Ectodermal cell (in vitro differentiated cells): ENCODE measurements around the gene AUH.

Experiments
- H3K27ac ChIP-seq: 2 replicates; pipeline ENCODE4 v1.7.0; 2013; ENCODE audit warnings: mild to moderate bottlenecking, low read depth, low read length; ENCODE audit not compliant: insufficient read depth, poor library complexity, severe bottlenecking
- H3K27me3 ChIP-seq: 2 replicates; pipeline ENCODE4 v1.7.0; 2013; ENCODE audit warnings: mild to moderate bottlenecking, low read length; ENCODE audit not compliant: insufficient read depth, control insufficient read depth, poor library complexity, severe bottlenecking
- H3K36me3 ChIP-seq: one replicate; pipeline ENCODE4 v1.7.0; 2013; ENCODE audit warnings: low read length; ENCODE audit not compliant: control insufficient read depth, insufficient read depth
- H3K4me1 ChIP-seq: one replicate; pipeline ENCODE4 v1.7.0; 2013; ENCODE audit warnings: low read length; ENCODE audit not compliant: control insufficient read depth, insufficient read depth
- H3K4me3 ChIP-seq: 2 replicates; pipeline ENCODE4 v1.7.0; 2013; ENCODE audit warnings: low read depth, low read length, control low read depth; ENCODE audit not compliant: insufficient read depth
- H3K9me3 ChIP-seq: 2 replicates; pipeline ENCODE4 v1.7.0; 2013; ENCODE audit warnings: mild to moderate bottlenecking, low read length, moderate library complexity; ENCODE audit not compliant: control insufficient read depth
- WGBS, 2 experiments: methylation state at CpG; one replicate each; pipeline ENCODE4 v1.1.7; 2013; ENCODE audit warnings: missing lambda C conversion rate in 2 of 2; 5-methylcytosine and 5-hydroxymethylcytosine counted together

AUH gene

DNA sequence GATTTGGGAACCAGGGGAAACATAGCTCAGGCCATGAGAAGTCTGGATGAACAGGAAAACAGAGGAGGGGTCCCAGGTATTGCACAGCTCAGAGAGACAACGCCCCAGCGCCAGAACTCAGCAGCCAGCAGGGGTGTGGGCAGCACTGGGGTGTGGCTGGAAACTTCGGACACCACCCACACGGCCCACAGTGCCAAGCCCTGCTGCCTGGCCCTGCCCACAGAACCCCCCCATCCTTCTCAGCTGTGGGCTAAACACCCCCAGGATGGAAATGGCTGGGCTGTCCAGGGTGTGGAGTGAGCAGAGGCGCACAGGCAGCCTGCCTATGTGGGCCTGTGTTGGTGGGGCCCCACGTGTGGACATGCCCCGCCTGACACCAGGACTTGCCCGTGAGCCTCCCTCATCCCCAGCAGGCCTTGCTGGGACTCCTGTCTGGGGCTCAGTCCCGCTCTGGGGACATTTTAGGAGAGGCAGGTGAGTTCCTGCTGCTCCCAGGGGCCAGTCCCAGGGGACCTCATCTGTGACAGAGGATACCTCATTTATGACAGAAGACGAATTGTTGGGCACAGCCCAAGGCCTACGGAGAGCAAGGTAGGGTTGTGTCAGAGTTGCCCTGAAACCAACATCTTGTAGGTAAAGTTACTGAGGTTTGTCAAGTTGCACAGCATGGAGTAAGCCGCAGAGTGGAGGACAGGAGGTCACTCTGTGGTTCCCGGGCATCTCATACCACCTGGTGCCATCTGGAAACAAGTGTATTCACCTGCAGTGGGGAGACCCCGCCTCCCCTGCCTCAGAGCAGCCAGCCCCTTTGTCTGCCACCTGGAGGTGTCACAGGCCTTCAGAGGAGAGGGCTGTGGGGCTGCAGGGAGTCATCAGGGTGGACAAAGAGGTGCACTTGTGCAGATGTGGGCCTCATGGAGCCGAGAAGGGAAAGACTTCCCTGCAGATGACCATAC is 183.2 kb downstream of the AUH start:
- Histone ChIP-seq H3K36me3 (no peaks in the 10 kb centered on the region), H3K4me3 (no peak overlapping the region), H3K27ac (no peak overlapping the region), H3K9me3 (no peaks in the 10 kb centered on the region), H3K27me3 (no peaks in the 10 kb centered on the region), H3K4me1 (no peaks in the 10 kb centered on the region)
- WGBS, 2 experiments, result 92 to 94% methylated on average over 15 of the region's 15 CpGs

DNA sequence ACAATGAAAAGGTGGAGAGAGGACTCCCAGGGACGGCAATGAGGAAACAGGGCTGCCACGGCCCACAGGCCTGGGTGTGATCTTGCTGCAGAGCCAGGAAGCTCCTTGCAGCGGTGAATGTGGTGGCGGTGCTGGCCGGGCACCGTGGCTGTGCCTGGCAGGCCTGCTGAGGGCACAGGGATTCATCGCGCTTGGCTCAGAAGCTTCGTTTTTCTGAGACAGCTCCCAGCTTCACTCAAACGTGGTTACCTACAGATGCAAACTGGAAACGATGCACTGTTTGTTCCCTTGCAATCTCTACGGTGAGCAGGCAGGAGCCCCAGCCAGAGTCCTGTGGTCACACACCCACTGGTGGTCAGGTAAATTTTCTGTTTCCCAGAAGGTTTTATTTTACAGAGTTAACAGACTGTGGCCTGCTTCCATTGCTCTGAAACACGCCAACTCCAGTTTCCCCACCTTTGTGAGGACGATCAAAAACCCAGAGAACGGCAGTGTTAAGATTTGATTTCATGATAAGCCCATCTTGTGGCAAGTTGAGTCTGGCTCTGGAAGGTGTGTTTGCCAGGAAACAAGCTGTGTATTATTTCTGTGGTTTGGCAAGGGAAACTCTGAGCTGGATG is 183.9 kb downstream of the AUH start:
- Histone ChIP-seq H3K27me3 (no peaks in the 10 kb centered on the region), H3K4me1 (no peaks in the 10 kb centered on the region), H3K36me3 (no peaks in the 10 kb centered on the region), H3K27ac (no peak overlapping the region), H3K4me3 (no peak overlapping the region), H3K9me3 (no peaks in the 10 kb centered on the region)
- WGBS, 2 experiments, result 93 to 94% methylated on average over 15 of the region's 15 CpGs

DNA sequence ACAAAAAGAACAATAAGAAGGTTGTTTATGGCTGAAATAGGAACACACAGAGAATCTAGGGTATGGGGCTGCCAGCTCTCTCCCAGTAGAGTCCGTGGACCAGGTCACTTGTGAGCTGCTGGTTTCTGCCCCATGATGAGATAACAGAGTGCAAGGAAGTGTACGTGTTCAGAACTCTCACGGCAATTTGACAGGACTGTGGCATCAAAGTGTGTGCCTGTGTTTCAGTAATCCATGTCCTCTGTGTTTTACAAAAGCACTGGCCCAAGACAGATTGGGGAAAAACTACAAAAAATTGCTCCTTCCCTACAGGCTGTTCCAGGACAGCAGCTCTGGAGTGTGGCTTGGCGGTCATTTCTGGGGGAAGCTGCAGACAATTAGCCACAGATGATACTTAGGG is 184.6 kb downstream of the AUH start:
- no peaks in the 10 kb centered on the region for H3K36me3 ChIP-seq
- 94 to 95% methylated on average over 4 of the region's 4 CpGs for WGBS, 2 experiments
- no peaks in the 10 kb centered on the region for H3K27me3 ChIP-seq
- H3K4me1 ChIP-seq, result no peaks in the 10 kb centered on the region
- no peak overlapping the region for H3K27ac ChIP-seq
- no peaks in the 10 kb centered on the region for H3K9me3 ChIP-seq
- H3K4me3 ChIP-seq, result no peak overlapping the region

DNA sequence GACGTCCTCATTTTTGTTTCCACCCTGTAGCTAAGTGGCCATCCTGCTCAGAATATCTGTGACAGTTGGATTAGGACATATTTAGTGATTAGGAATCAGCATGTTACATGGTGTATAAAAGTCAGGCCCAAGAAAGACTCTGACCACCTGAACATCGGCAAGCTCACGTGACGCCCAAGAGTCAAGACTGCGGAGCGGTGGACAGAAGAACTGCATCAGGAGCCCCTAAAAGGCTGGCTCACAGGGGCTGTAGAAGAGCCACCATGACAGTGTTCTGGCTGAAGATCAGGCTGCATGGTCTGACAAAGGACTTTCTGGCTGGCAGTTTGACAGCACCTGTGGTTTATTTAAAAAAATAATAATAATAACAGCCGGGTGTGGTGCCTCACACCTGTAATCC is 185.3 kb downstream of the AUH start:
- WGBS, 2 experiments, result 97% methylated on average over 7 of the region's 7 CpGs
- no peaks in the 10 kb centered on the region for H3K4me1 ChIP-seq
- H3K4me3 ChIP-seq, result no peak overlapping the region
- H3K9me3 ChIP-seq, result no peaks in the 10 kb centered on the region
- no peak overlapping the region for H3K27ac ChIP-seq
- H3K27me3 ChIP-seq, result no peaks in the 10 kb centered on the region
- no peaks in the 10 kb centered on the region for H3K36me3 ChIP-seq

DNA sequence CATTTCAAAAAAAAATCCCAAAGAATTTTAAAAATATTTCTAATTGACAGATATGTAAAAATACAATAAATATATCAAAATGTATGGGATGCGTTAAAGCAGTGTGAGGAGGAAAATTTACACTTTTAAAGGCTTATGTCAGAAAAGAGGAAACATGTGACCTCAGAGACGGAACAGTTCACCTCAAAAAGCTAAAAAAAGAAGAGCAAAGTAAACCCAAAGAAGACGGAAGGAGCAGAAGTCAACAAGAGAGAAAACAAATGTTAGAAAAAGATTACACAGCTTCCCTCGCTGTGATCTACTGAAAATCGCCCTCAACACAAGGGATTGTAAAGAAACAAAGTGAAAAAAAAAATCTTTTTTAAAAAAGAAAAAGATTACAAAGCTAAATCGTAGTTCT is 186.9 kb downstream of the AUH start:
- Histone ChIP-seq H3K36me3 (no peaks in the 10 kb centered on the region), H3K4me3 (no peak overlapping the region), H3K4me1 (no peaks in the 10 kb centered on the region), H3K27ac (no peak overlapping the region), H3K9me3 (no peaks in the 10 kb centered on the region), H3K27me3 (no peaks in the 10 kb centered on the region)
- 88 to 91% methylated on average over 4 to 5 of the region's 6 CpGs for WGBS, 2 experiments

DNA sequence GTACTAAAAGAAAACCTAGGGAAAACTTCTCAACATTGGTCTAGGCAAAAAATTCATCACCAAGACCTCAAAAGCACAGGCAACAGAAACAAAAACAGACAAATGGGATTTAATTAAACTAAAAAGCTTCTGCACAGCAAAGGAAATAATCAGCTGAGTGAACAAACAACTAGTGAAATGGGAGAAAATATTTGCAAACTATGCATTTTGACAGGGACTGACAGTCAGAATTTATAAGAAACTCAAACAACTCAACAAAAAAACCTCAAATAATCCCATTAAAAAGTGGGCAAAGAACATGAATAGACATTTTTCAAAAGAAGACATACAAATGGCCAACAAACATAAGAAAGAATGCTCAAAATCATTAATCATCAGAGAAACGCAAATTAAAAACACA is 189.4 kb downstream of the AUH start:
- 100% methylated on average over 1 of the region's 1 CpG; no CpG with 5 or more reads in 1 of the 2 experiments for WGBS, 2 experiments
- H3K9me3 ChIP-seq, result no peaks in the 10 kb centered on the region
- H3K36me3 ChIP-seq, result no peaks in the 10 kb centered on the region

DNA sequence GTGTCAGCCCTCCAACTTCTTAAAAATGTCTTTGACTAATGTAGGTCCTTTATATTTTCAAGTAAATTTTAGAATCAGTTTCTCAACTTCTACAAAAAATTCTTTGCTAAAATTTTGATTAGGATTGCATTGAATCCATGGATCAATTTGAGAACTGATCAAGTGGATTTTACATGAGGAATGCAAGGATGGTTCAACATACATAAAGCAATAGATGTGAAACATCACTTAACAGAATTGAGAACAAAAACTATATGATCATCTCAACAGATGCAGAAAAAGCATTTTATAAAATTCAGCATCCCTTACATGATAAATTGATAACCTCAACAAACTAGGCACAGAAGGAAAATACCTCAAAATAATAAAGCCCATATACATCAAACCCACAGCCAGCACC is 190.8 kb downstream of the AUH start:
- Histone ChIP-seq H3K4me3 (no peak overlapping the region), H3K36me3 (no peaks in the 10 kb centered on the region), H3K4me1 (no peaks in the 10 kb centered on the region), H3K9me3 (no peaks in the 10 kb centered on the region), H3K27me3 (no peaks in the 10 kb centered on the region), H3K27ac (no peak overlapping the region)

More for the DNA sequence above, 189.4 kb downstream of the AUH start:
- H3K27ac ChIP-seq, result no peak overlapping the region
- no peaks in the 10 kb centered on the region for H3K27me3 ChIP-seq
- H3K4me3 ChIP-seq, result no peak overlapping the region
- H3K4me1 ChIP-seq, result no peaks in the 10 kb centered on the region

DNA sequence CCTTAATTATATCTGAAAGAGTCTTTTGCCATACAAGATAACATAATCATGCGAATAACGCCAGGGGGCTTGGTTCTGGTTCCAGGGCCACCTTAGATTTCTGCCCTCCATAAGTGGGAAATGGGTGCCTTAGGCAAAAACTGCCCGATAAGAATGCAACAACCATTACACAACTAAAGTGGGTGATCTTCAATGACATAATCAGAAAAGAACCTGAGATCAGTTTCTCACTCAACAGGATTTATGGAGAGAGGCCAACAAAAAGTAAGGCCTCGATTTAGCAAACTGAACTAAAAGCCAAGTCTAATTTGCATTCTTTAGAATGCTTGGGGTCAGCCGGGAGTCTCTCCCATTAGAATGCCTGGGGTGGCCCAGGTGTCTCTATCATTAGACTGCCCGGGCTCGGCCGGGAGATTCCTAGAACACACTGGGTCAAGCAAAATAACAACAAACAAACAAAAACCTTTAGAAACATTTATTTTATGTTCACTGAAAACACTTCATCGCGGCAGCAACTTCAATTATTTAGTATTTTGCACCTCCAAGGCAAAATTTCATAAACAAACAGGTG is 194.8 kb downstream of the AUH start:
- no peak overlapping the region for H3K4me3 ChIP-seq
- WGBS, 2 experiments, result 68 to 76% methylated on average over 10 of the region's 10 CpGs
- H3K4me1 ChIP-seq, result peaks cover 12% of the 10 kb centered on the region
- no peaks in the 10 kb centered on the region for H3K36me3 ChIP-seq
- no peak overlapping the region for H3K27ac ChIP-seq
- H3K9me3 ChIP-seq, result no peaks in the 10 kb centered on the region
- no peaks in the 10 kb centered on the region for H3K27me3 ChIP-seq

DNA sequence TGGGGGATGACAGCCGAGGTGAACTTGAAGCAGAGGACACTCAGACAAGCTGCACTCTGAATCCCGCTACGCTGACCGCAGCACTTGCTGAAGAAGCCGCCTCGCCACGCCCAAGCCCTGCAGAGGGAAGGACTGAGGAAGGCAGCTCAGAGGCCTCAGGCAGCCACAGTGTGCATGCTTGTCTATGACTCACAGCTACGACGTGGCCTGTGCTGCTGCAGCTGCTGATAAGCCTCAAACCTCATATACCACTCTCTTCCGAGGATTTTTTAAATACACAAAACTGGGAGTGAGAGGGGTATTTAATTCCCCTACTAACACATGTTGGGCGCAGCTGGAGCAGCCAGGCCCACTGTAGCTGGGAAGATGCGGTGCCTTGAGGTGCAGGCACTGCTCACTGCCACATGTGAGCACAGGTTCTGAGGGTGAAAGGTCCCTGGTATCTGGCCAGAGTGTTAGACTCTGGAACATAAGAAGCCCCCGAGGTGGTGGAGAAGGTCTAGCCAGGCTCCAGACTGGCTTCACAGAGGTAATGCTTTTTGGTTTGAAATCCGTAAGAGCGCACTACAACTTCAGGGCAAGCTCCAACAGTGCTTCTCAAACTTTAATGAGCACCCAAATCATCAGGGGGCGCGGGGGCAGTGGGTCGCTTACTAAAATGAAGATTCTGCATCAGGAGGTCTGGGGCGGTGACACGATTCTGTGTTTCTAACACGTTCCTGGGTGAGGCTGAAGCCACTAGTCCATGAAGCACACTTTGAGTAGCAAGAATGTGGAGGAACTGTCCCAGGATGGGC is 196.8 kb downstream of the AUH start:
- H3K36me3 ChIP-seq, result no peaks in the 10 kb centered on the region
- no peaks in the 10 kb centered on the region for H3K9me3 ChIP-seq
- no peak overlapping the region for H3K27ac ChIP-seq
- H3K4me3 ChIP-seq, result no peak overlapping the region
- 87 to 89% methylated on average over 20 to 21 of the region's 21 CpGs for WGBS, 2 experiments
- H3K4me1 ChIP-seq, result peaks cover 19% of the 10 kb centered on the region
- no peaks in the 10 kb centered on the region for H3K27me3 ChIP-seq
